Activated CD8-positive, alpha-beta memory T cell treated with anti-CD3 and anti-CD28 coated beads, Interleukin-2, amount 50 U/mL, for 48 hours (primary cell): ENCODE results near the gene SCUBE1.

Source experiments
- DNase-seq: peaks from one replicate; pipeline ENCODE4 v3.0.0-alpha.2; 2020

SCUBE1 gene

DNA sequence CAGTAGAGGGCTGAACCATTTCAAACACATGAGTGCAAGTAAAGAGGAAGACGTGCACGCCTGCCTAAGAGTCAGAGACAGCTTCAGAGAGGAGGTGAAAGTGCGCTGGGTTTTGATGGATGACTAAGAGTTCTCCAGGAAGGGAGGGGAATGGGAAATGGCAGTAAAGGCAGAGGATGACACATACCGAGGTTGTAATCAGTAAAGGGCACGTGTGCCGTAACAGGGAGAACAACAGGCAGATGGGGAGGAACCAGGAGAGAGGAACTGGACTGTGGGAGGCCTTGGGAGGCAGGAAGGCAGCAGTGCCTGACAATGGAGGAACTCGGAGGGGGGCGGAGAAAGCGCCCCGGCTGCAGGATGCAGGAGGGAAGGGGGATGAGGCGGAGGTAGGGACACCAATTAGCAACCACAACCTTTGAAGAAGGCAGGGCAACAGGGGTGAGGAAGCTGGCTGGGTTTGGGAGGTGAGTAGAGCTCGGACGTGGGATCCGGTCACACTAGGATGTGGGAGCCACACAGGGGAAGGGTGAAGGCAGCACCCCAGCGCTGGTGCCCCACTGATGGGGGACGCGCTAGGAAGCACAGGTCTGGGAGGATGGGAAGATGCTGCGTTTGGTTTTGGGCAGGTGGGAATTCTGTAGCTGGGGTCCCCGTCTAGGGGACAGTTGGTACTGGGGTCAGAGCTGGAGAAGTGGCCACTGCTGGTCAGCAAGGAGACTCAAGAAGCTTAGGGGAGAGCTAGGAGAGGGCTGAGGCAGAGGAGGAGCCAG, 67.4 kb downstream of the SCUBE1 start:
- no peak for DNase-seq

DNA sequence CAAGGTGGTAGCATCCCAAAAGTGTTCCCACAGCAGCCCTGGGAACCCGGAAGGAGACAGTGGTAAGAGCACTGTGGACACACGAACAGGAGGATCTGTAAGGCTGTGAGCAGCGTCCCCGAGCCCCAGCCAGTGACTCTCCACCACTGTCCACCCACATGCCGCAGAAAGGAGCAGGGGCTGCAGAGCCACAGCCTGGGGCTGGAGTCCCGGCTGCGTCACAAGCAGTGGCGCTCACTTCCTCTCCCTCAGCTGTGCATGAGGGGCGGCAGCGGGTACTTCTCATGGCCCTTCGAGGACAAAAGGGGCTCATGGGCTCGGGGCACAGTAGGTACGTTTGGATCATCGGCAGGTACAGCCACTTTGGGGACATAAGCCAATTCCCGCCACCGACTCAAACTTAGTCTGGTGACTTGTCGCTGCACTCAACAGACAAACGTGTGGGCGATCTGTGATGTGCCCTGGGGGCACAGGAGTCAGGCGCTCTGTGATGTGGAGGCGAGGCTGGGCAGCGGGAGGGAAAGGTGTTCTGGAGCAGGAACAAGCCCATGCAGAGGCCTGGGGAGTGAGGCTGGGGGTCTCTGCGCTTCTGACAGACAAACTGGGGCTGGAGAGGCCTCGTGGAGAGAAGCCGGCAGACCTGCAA, 68.5 kb downstream of the SCUBE1 start:
- DNase-seq = no peak

DNA sequence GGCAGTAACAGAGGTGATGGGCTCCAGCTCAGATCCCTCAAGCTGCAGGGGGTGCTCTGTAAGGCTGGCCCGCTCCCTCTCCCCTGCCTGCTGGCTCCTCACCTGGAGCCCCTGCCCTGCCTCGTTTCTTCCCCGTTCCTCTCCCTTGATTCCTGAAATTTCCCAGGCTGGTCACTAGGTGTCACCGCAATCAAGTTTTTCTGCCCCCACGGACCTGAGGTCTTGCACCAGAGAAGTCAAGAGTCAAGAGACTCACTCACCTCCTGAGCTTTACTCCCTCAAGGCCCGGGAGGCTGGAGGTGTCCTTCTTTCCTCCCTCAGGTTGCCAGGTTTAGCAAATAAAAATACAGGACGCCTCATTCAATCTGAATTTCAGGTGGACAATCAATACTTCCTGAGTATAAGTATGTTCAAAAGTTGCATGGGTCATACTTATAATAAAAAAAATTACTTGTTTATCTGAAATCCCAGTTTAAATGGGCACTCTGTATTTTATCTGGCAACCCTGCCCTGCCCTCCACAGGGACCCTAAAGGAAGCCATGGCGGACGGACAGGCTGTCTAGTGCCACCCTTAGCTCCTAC, 69.2 kb downstream of the SCUBE1 start:
- DNase-seq = peak; percentile 60

DNA sequence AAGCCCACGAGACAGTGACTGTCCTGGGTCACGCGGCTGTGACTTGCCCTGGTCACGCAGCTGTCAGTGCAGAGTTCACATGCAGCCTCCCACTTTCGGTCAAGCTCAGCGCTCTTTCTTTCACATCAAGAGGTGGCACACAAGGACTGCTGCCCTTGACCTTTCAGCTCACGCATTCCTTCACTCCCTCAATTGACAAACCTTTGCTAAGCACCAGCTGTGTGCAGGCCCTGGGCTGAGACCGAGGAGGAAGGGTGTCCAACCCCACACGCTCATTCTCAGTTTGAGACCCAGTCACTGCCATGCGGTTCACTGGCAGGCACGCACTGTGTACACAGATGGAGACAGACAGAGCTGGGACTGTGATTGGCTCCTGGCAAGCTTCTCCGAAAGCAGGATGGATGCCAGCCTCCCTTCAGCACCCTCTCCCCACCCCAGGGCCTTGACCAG, 70.3 kb downstream of the SCUBE1 start:
- DNase-seq = no peak

DNA sequence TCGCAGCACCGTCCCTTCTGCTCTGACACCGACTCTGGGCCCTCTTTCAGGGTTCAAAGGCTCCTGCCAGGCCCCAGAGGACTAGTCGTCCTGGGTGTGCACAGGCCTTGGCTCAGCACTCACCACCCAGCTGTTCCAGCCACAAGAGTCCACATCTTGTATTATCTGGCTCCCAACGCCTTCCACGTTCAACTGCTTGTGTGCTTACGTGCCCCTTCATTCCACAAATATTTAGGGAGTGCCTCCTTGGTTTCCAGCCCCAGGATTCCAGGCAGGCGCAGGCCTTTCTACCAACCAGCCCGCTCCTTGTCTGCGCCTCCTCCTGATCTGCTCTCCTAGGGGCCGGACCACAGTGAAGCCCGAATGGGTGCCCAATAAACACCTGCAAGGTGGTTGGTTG, 70.9 kb downstream of the SCUBE1 start:
- DNase-seq = no peak

DNA sequence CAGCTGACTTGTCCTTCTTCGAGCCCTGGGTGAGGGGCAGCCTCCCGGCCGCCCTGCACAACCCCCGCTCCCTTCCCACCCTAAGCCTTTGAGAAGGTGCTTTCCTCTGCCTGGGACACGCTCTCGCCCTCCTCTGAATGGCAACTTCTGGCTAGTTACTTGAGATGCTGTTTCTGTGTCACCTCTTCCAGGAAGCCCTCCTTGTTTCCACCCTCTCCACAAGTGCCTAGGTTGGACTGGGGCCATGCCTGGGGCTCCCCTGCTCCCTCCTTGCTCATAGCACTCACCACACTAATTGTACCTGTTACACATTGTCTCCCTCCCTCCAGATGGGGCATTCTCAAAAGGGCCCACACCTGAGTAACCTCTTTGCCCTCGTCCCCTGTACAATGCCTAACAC, 72.2 kb downstream of the SCUBE1 start:
- no peak for DNase-seq

DNA sequence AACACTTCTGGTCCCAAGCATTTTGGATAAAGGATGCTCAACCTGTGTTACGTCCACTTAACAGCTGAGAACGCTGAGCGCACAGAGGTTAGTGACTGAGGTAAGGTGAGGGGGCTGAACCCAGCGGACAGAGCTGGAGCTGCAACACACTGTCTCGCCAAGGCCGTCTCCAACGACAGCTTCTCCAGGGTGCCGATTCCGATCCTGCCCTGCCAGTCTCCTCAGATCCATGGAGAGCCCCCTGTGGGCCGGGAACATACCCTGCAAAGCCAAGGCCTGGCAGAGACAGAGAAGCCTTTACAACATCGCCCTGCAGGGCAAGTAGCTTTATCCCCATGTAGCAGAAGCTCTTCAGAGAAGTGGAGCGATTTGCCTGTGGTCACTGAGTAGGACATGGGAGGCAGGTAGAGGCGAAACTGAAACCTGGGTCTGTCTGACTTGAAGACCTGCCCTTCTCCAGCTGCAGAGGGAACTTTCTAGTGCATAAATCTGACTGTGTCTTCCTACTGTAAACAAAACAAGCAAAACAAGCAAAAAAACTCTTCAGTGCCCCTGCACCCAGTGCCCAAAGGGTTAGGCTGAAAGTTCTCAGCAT, 72.8 kb downstream of the SCUBE1 start:
- DNase-seq = no peak

DNA sequence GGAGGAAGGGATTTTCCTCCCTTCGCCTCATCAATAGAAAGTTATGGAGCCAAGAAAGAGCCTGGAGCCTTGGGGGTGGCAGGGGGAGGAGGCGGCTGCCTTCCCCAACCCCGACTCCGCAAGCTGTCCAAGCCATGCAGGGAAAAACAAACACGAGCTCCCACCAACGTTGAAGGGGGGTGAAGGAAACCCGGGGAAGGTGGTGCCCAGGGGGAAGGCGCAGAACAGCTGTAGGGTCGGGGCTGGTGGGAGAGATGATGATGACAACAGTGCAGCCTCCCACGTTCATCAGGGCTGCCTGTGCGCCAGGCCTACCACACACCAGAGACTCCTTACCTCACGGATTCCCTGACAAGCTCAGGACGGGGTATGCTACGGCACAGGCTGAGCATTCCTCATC, 73.5 kb downstream of the SCUBE1 start:
- DNase-seq = no peak

DNA sequence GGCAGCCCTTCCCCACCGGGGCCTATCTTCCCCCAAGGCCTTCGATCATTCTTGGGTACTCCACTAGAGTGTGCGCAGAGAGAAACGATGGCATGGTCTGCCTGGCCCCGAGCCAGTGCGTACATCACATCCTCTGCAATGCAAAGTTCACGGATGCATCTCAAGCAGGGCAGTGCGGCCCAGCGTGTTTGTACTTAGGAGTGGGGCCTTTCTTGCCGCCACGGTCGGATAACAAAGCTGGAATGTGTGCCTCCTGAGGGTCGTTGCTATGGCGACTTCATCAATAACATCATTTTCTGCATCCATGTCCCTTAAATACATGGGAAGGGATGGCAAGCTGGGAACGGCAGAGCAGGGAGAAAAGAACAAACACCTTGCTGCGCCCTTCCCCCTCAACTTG, 73.9 kb downstream of the SCUBE1 start:
- DNase-seq = no peak

DNA sequence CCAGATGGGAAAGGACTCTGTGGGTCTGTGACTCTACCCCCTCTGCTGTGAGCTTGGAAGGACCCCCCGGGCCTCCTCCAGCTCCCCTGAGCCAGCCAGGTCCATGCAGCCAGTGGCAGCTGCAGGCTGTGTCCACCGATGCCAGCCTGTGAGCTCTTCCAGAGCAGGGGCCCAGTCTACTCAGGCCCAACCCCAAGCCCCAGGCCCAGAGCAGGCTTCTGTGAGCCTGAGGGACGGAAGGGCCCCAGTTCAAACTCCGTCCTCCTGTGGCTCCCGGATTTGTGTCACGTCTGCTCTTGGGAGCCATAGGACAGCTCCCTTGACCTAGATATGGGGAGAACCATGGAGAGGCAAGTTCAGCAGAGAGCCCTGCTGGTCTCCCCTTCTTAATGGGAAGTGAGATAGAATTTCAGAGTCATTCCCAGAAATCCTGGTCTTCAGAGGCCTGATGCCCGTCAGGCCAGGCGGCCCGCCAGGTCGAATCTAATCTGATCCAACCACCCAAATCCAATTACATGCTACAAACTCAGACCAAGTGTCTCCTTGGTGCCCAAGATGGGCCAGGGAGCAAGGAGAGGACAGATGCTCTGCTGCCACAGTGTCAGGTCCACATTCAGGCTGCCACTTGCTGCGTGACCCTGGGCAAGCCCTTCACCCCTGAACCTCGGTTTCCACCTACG, 75.1 kb downstream of the SCUBE1 start:
- no peak for DNase-seq

DNA sequence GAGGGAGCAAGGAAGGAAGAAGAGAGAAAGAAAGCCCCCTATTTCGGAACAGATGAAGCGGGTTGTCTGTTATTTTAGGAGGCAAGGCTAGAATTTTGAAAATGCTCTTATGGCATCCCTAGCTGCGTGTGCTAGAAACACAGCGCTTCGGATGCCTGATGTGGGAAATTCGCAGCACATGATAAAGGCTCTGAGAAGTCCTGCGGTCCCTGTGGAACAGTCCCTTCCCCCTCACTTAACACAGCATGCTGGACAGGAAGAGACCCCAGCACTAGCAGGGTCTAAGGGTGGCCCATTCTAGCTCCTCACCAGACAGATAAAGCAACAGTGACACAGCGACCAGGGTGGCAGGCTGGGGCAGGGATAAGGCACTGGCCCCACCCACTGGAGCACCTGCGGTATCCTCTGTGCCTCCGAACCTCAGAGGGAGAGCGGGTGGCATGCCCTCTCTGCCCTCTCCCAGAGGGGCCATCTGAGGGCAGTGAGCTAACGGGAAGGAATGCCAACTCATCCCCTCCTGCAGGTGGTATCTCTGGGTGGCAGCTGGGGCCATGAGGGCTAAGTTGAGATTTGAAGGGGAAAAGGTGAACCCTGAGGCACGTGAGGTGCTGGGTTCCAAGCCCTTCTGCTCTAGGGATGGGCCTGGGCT, 75.7 kb downstream of the SCUBE1 start:
- no peak for DNase-seq

DNA sequence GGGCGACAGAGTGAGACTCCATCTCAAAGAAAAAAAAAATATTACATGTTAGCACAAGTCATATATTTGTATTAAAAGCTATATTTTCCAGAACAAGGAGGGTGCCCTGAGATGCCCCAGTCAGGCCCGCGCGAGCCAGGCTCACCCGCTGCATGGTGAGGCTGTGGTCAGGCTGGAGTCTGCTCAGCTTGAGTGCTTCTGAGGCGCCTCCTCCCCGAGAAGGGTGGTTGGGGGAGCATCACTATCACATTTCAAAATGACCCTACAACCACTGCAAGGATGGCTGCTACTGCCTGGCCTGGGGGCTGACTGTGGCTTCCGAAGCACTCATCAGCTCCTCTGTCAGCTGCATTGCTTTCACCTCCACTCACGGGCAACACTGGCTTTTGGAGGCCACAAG, 77.1 kb downstream of the SCUBE1 start:
- DNase-seq = no peak

DNA sequence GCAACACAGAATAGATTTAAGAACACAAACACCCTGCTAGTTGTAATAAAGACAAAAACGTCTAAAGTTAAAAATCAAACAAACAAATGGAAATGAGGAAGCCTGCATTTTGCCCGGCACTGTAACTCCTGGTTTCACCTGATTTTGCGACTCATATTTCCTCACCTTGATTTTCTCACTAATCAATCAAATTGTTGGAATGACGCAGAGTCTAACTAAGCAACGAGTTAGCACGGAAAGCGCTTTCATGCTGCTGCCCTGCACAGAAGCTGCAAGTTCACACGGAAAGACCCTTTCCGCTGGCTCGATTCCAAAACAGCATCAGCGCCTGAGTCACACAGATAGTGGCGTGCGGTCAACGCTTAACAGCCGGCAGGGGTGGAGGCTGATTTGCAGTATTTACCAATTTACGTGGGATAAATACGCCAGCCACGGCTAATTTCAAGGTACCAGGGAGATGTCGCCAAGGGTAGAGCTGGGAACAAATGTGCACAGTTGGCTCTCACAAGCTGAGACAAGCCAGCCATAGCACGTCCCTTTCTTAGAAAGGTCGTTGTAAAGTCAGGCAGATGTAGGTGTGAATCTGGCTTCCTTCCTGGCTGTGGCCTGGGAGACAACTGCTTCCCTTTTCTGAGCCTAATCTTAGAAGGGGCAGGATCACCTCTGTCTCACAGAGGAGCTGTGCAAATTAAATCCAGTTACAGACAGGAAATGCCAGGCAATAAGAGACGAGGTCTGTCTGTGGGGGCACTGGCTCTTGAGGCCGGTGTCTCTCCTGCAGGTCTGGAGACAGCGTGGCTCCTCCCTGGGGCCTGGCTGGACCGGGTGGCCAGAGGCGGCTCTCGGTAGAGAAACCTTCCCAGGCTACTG, 79.3 kb downstream of the SCUBE1 start:
- DNase-seq = peak; percentile 88

DNA sequence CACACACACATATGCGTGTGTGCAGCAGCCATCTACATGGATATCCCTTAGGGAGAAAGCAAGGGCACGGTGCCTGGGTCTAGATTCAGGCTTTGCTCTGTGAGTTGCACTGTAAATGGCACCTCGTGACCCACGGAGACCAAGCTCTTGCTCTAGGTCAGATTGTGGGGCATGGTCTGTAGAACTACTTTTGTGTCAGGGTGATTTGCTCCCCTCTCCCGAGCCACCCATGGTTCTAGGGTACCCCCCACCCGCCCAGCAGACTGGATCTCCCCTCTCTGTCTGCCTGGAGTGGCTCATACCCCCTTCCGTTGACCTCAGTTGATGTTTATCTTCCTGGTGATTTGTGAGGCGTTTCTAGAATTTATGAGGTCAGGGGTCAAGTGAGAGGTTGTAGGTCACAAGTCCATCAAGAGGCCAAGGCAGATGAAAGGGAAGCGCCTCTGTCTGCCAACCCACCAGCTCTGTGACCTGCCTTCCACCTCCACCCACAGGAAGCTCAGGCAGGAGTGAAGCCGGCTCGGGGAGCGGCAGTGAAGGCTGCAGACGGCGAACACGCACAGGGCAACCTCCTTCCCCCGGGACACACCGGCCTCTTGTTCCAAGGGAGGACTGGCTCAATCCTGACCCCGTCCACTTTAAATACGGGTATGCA, 80.1 kb downstream of the SCUBE1 start:
- peak; percentile 66 for DNase-seq

DNA sequence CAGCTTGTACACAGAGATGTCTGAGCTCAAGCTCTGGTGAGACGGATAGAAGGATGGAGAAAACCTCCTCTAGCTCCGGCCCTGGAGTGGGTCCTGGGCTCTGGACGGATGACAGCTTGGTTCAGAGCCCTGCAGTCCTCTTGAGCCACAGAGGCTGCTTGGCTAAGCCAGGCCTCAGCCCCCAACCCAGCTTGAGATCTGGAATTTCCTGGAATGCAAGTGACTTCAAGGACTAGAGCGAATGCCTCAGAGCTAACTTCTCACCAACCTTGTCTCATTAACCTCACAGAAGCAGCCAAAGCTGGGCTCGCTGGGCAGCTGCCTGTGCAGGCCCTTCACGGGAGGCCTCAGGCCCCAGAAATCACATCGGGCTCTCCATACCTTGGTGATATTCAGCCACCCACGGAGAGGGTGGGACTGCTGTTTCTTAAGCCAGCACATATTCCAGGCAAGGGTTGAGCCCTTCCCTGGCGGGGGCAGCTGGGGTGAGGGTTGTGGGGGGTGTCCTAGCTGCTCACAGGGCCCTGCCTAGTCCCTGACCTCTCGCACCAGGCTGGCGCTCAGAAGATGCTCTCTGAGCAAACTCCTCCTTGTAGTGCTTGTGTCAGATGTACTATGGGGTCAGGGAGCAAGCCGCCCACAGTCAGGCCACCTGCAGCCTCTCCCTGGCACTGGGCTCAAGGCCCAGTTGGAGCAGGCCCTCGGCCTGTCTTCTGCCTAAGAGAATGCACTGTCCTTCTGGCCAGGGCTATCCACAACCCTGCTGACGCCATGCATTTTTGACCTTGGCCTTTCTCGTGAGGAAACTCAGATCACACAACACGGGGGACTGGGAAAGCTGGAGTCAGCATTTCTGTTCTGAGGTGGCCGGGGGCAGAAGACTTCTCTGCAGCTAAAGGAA, 82.6 kb downstream of the SCUBE1 start:
- DNase-seq = no peak

DNA sequence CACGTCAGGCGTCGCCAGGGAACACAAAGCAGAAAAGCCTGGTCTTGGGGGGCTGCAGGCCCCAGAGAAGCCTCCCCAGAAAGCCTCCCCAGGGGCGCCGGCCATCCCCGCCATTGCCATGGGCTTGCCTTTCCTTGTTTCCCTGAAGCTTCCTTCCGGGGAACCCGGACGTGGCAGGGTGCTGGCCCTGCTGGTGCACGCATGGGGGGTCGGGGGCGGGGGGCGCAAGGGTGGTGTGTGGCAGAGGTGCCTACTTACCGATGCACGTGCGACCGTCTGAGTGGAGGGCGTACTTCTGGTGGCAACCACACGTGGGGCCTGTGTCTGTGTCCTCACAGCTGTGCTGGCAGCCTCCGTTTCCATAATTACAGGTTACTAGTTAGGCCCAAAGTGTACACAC, 85.2 kb downstream of the SCUBE1 start:
- no peak for DNase-seq

DNA sequence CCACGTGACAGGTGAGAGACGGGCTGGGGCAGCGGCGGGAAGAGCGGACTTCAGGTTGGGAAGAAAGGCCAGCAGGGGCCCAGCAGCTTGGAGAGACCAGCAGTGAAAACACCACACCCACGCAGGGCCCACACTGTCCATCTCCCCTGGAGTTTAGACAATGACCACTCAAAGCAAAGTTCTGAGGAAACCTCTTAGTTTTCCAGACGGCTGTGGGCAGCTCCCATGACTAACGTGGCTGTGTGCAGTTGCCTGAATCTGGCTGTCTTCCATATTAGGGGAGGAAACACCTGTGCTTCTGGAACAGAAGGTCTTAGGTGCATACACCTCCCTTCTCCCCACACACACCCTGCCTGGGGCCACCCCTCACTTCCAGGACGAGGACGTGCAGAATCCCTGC, 85.6 kb downstream of the SCUBE1 start:
- DNase-seq = no peak

DNA sequence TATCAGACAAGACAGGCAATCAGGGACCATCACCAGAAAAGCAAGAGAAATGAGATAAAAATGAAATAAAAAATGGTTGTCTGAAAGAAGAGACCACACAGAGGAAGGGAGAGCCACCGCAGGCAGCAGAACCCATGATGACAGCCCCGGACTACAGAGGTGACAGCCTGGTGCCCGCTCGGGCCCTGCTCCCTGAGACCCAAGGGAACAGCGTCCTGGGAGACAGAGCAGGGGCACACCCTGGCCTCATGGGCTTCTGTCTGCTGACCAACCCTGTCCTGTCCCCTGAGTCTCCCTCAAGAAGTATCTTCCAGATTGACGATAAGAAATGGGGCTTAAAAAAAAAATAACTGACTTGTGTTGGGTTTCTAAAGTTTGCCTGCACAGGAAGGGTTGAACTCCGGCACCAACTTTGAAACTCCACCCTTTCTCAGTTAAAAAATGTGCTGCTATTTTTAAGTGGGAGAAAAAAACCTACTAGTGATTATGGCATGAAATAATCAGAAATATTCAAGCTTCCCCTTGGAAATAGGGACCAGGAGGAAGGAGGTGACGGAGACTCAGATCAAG, 86.1 kb downstream of the SCUBE1 start:
- DNase-seq = no peak

DNA sequence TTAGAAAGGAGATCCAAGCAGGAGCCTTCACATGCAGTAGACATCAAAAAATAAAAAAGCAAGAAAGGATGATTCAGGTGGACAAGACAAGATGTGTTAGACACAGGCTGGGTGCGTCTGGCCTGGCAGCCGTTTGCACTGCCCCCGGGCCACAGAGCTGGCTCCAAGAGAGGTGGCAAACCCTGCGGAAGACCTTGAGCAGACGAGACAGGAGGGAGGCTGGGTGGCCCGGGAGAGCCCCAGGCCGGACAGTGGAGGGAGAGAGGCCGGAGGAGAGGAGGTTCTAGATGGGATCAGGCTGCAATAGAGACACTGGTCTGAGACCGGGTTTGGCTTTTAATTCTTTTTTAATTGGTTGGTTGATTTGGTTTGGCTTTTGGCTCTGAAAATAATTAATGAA, 86.6 kb downstream of the SCUBE1 start:
- no peak for DNase-seq

DNA sequence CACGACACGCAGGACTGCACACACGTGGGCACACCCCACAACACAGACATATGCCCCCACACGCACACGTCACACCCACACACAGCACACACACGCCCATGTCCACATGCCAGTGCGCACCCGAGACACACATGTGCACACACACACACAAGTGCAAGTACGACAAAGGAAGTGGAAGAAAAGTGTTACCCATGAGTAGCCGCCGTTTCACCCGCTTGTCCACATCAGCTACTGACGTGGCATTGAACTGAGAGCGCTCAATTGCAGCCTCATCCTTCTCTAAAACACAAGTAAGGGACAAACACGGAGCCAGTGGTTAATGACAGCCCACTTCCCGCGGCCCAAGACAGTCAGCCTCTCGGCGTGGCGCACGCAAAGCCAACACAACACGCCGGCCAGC, 87.9 kb downstream of the SCUBE1 start:
- DNase-seq = no peak
